A549 (cell line): Measurements from ENCODE around the gene NDNF.

Source experiments
- CTCF ChIP-seq: fragments of >200 bp; sonication (Bioruptor Twin); formaldehyde crosslinking; IDR thresholded peaks from 3 replicates; pipeline ENCODE4 v1.5.1; 2016
- FOSB ChIP-seq: fragments of 250-450 bp; sonication (Bioruptor Pico); IDR thresholded peaks from 2 replicates; pipeline ENCODE4 v1.5.0; 2020; ENCODE audit warnings: mild to moderate bottlenecking, moderate library complexity
- FOSL2 ChIP-seq, 2 experiments: fragments of 450-650 bp in 1 of 2; fragments of >200 bp in 1 of 2; sonication (Bioruptor Twin) in 1 of 2; formaldehyde crosslinking; IDR thresholded peaks; 2 replicates each; pipeline versions ENCODE4 v1.5.0 to v1.6.1; 2016 to 2020; ENCODE audit warnings: mild to moderate bottlenecking in 1 of 2, moderate library complexity in 1 of 2
- MAX ChIP-seq: IDR thresholded peaks from 2 replicates; pipeline ENCODE4 v1.6.1; 2012
- REST ChIP-seq: fragments of 200-600 bp; sonication (generic); IDR thresholded peaks from 2 replicates; pipeline ENCODE4 v1.6.1; 2016; ENCODE audit warnings: antibody characterized with exemption, mild to moderate bottlenecking, moderate library complexity
- SREBF2 ChIP-seq: fragments of 450-650 bp; IDR thresholded peaks from 2 replicates; pipeline ENCODE4 v1.6.1; 2014; ENCODE audit warnings: mild to moderate bottlenecking, moderate library complexity

- TF ChIP-seq CTCF (no peak), FOSL2 (IDR thresholded peaks at IDR 0.05) (no peak), FOSL2 (CRISPR knock-in tag; IDR thresholded peaks at IDR 0.05) (no peak), SREBF2 (no peak), FOSB (CRISPR knock-in tag) (no peak), REST (no peak), MAX (no peak)
Observed at GRCh38 chr4:121108557-121108956, 36.2 kb upstream of the NDNF start.
